Measurements from ENCODE around the gene ALDH4A1. TPM values are rescaled to one million over a fixed set of nuclear protein-coding genes. Genes with fewer than 3 reads are reported as not detected.

Gene ALDH4A1
- total and polyA plus RNA-seq, 9 of the 15 experiments (the other 6 are each of a cell fraction or from before 2014, with no cell fraction given), result 0.27 to 31.4 (median 16.6) TPM

DNA sequence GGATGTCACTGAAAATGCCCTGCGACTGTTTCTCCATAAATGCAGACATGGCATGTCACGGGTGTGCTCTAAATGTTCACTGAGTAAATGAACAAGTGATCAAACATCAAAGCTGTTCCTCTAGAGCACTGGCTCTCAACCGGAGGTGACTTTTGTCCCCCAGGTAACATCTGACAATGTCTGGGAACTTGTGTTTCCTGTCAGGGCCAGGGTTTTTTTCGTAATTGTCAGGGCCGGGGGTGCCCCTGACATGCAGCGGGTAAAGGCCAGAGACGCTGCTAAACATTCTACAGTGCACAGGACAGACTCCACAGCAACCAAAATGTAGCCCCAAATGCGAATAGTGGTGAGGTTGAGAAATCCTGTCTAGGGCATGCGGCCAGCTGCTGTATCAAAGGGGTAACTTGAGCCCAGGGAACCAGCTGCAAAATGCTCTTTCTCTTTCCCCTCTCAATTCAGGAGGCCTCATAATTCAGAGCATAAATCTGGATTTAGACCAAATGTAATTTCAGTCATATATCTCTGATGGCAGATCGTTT, 2.0 kb downstream of the ALDH4A1 start:
- ATAC-seq (no peak), DNase-seq (ENCODE audit: extremely low read depth in 1 of 4, low spot score in 3 of 4) (no peak), FAIRE-seq (no peak)
- peaks cover 11% of the 10 kb centered on the region; the same call in 1 of the 3 replicates for H3K79me2 ChIP-seq (ENCODE audit: control insufficient read depth, insufficient read depth, low read length)
- no peak overlapping the region for H3K4me2 ChIP-seq (ENCODE audit: insufficient read depth, low read length)
- no peak for TF ChIP-seq SMARCA5 (IDR thresholded peaks at IDR 0.05)
- TF ChIP-seq ZNF184 (CRISPR knock-in tag; IDR thresholded peaks at IDR 0.05), result no peak
- TF ChIP-seq, protein P1, sequence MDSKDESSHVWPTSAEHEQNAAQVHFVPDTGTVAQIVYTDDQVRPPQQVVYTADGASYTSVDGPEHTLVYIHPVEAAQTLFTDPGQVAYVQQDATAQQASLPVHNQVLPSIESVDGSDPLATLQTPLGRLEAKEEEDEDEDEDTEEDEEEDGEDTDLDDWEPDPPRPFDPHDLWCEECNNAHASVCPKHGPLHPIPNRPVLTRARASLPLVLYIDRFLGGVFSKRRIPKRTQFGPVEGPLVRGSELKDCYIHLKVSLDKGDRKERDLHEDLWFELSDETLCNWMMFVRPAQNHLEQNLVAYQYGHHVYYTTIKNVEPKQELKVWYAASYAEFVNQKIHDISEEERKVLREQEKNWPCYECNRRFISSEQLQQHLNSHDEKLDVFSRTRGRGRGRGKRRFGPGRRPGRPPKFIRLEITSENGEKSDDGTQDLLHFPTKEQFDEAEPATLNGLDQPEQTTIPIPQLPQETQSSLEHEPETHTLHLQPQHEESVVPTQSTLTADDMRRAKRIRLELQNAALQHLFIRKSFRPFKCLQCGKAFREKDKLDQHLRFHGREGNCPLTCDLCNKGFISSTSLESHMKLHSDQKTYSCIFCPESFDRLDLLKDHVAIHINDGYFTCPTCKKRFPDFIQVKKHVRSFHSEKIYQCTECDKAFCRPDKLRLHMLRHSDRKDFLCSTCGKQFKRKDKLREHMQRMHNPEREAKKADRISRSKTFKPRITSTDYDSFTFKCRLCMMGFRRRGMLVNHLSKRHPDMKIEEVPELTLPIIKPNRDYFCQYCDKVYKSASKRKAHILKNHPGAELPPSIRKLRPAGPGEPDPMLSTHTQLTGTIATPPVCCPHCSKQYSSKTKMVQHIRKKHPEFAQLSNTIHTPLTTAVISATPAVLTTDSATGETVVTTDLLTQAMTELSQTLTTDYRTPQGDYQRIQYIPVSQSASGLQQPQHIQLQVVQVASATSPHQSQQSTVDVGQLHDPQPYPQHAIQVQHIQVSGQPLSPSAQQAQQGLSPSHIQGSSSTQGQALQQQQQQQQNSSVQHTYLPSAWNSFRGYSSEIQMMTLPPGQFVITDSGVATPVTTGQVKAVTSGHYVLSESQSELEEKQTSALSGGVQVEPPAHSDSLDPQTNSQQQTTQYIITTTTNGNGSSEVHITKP (IDR thresholded peaks at IDR 0.05; ENCODE audit: partially characterized antibody), result no peak
- TF ChIP-seq, protein P2, sequence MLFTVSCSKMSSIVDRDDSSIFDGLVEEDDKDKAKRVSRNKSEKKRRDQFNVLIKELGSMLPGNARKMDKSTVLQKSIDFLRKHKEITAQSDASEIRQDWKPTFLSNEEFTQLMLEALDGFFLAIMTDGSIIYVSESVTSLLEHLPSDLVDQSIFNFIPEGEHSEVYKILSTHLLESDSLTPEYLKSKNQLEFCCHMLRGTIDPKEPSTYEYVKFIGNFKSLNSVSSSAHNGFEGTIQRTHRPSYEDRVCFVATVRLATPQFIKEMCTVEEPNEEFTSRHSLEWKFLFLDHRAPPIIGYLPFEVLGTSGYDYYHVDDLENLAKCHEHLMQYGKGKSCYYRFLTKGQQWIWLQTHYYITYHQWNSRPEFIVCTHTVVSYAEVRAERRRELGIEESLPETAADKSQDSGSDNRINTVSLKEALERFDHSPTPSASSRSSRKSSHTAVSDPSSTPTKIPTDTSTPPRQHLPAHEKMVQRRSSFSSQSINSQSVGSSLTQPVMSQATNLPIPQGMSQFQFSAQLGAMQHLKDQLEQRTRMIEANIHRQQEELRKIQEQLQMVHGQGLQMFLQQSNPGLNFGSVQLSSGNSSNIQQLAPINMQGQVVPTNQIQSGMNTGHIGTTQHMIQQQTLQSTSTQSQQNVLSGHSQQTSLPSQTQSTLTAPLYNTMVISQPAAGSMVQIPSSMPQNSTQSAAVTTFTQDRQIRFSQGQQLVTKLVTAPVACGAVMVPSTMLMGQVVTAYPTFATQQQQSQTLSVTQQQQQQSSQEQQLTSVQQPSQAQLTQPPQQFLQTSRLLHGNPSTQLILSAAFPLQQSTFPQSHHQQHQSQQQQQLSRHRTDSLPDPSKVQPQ (CRISPR knock-in tag; IDR thresholded peaks at IDR 0.05; ENCODE audit: borderline replicate concordance), result no peak
- TF ChIP-seq FOXK2 (conservative IDR thresholded peaks at IDR 0.05 in 1 of 2, IDR thresholded peaks at IDR 0.05 in 1 of 2; ENCODE audit: low read depth in 2 of 2), result no peak
- no peak for TF ChIP-seq TBL1XR1 (IDR thresholded peaks at IDR 0.05; ENCODE audit: low read length in 2 of 2)
- no peak for TF ChIP-seq ZNF717 (CRISPR knock-in tag; IDR thresholded peaks at IDR 0.05)
- no peak for TF ChIP-seq ZNF444 (CRISPR knock-in tag; IDR thresholded peaks at IDR 0.05)
- no peak for TF ChIP-seq ZNF780A (CRISPR knock-in tag; IDR thresholded peaks at IDR 0.05)
- TF ChIP-seq PHB (CRISPR knock-in tag; IDR thresholded peaks at IDR 0.05), result no peak
- TF ChIP-seq TSC22D4 (tag; IDR thresholded peaks at IDR 0.05), result no peak
- TF ChIP-seq HMG20A (CRISPR knock-in tag; conservative IDR thresholded peaks at IDR 0.05), result no peak
- TF ChIP-seq ZSCAN32 (CRISPR knock-in tag; IDR thresholded peaks at IDR 0.05), result no peak
- intact Hi-C loops (cut with micrococcal nuclease), result loop anchor here (10.0 kb wide), 1 partner anchor 754 kb away; no protein-coding TSS in a partner anchor
- no TSS peak for BruUV-seq (replicated peaks)
- H3K4me1 ChIP-seq (replicated peaks in 1 of 2; ENCODE audit: control insufficient read depth in 2 of 2, insufficient read depth in 2 of 2, low read length in 2 of 2), result peaks cover 24 to 33% of the 10 kb centered on the region in 2 experiments
- 0 out of 3 replicates have a peak, but pooled peaks cover 4% of the 10 kb centered on the region for H3K36me3 ChIP-seq (ENCODE audit: control insufficient read depth, insufficient read depth, low read length)
- H2AFZ ChIP-seq (ENCODE audit: low read depth, low read length), result no peak overlapping the region
- no peaks in the 10 kb centered on the region for H3K9me1 ChIP-seq (ENCODE audit: control insufficient read depth, insufficient read depth, low read length)
- no peak overlapping the region for H3K4me3 ChIP-seq
- H4K20me1 ChIP-seq (replicated peaks; ENCODE audit: control insufficient read depth, insufficient read depth, low read length), result peaks cover 10% of the 10 kb centered on the region
- WGBS (ENCODE audit: insufficient coverage, low coverage, missing lambda C conversion rate), result 82% methylated on average over 10 of the region's 10 CpGs
- in situ Hi-C loops (cut with MboI), result loop anchor here (10.0 kb wide), 1 partner anchor 324 kb away; no protein-coding TSS in a partner anchor
- H3K27me3 ChIP-seq (ENCODE audit: control insufficient read depth in 2 of 2, insufficient read depth in 2 of 2, low read length in 2 of 2), result no peaks in the 10 kb centered on the region
- H3K9me3 ChIP-seq (replicated peaks; ENCODE audit: control insufficient read depth, insufficient read depth, low read depth, low read length), result no peaks in the 10 kb centered on the region
- CTCF ChIA-PET (ENCODE audit: low intra/inter-chr PET ratio), result no interaction called here
- H3K9ac ChIP-seq (ENCODE audit: insufficient read depth in 1 of 2, low read depth in 2 of 2, low read length in 2 of 2), result no peak overlapping the region
- no peak overlapping the region for H3K27ac ChIP-seq (ENCODE audit: extremely low read depth, low read depth, low read length)
- POLR2A ChIA-PET, result interaction anchor here (0.7 to 1.5 kb wide), 4 partner anchors 8 to 22 kb away, joined by 3 to 7 read pairs (median 4); no protein-coding TSS in a partner anchor
